ENCODE measurements around the gene IL20RA.
"Not testable (repeated sequence)": the region's sequence is repeated elsewhere in the genome, so short reads cannot be mapped to it uniquely, and the experiment has no call there.

GRCh38 chr6:136973781-136974180, 71.0 kb downstream of the IL20RA start:
- TF ChIP-seq ARID2 (CRISPR knock-in tag; IDR thresholded peaks at IDR 0.05; ENCODE audit: borderline replicate concordance); ZFY (CRISPR knock-in tag; IDR thresholded peaks at IDR 0.05); CTCF (CRISPR knock-in tag; IDR thresholded peaks at IDR 0.05); JUN (CRISPR knock-in tag; IDR thresholded peaks at IDR 0.05); TOE1 (CRISPR knock-in tag; IDR thresholded peaks at IDR 0.05); ZNF317 (CRISPR knock-in tag; IDR thresholded peaks at IDR 0.05); NBN (conservative IDR thresholded peaks at IDR 0.05); STAG1 (CRISPR knock-in tag; IDR thresholded peaks at IDR 0.05); SMC3 (IDR thresholded peaks at IDR 0.05; ENCODE audit: low read length); MTF1 (CRISPR knock-in tag; IDR thresholded peaks at IDR 0.05); ZNF556 (CRISPR knock-in tag; IDR thresholded peaks at IDR 0.05; ENCODE audit: borderline replicate concordance); BRCA1 (CRISPR knock-in tag; IDR thresholded peaks at IDR 0.05); HNRNPK (IDR thresholded peaks at IDR 0.05; ENCODE audit: low read depth, low read length, poor library complexity, severe bottlenecking); XRCC5 (optimal IDR thresholded peaks at IDR 0.05; ENCODE audit: low read length): not testable (repeated sequence)
